ENCODE results near the gene LEMD1. TPM values are rescaled to one million over a fixed set of nuclear protein-coding genes. Genes with fewer than 3 reads are reported as not detected.
A peak's percentile ranks its signal among the peaks of the same experiment; 100 is the strongest.

The LEMD1 gene
- total RNA-seq, 2 donors from 2014 or later, result not detected

DNA sequence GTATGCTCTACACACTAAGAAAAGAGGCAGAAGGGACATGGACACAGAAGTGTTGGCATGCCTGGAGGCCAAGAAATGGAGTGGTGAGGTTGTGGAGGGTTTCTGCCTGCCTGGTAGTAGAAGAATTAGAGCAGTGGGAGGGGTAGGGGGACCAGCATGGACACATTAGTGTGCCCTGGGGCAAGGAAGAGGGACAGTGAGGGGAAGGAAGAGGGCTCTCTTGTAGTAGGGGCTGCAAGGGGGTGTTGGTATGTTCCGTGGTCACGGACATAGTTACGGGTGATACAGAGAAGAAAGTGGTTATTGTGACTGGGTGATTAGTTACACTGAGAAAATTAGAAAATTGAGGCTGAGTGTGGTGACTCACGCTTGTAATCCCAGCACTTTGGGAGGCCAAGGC is 23.3 kb downstream of the LEMD1 start:
- no peak for DNase-seq (ENCODE audit: low spot score)

DNA sequence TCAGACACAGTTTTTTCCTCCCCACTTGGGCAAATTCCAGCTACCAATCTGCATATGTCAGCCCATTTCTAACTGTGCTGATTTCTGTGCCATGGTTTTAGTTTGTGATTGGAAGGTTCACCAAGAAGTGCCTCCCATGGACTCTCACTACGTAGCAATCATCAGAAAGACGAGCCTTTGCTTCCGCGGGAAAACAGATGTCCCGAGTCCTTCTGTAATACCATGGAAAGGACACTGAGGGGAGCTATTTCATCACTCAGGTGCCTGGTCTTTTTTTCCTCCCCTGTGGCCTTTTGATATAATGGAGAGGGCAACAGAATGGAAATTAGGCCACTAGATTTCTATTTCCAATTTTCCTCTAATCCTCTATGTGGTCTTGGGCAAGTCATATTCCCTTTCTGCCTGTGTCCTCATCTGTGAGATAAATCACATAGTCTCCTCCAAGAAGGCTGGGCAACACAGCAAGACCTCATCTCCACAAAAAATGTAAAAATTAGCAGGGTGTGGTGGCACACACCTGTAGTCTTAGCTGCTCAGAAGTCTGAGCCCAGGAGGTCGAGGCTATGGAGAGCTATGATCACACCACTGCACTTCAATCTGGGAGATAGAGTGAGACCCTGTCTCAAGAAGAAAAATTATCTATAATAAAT is 24.8 kb downstream of the LEMD1 start:
- Histone ChIP-seq H3K27ac (no peak overlapping the region), H3K36me3 (no peaks in the 10 kb centered on the region), H3K4me1 (ENCODE audit: control insufficient read depth in 1 of 2, low read depth in 2 of 2) (no peaks in the 10 kb centered on the region), H3K9me3 (no peaks in the 10 kb centered on the region), H3K4me3 (no peak overlapping the region), H3K27me3 (replicated peaks; ENCODE audit: insufficient read depth) (no peaks in the 10 kb centered on the region)
- no peak for DNase-seq (ENCODE audit: low spot score)
- peak; percentile 34 for TF ChIP-seq CTCF (IDR thresholded peaks at IDR 0.05)
- ATAC-seq (ENCODE audit: insufficient number of reproducible peaks, low FRiP score, low read depth), result no peak

More for the DNA sequence above, 23.3 kb downstream of the LEMD1 start:
- no peak overlapping the region for H3K27ac ChIP-seq
- H3K9me3 ChIP-seq, result no peaks in the 10 kb centered on the region
- no peak for TF ChIP-seq CTCF (IDR thresholded peaks at IDR 0.05)
- H3K27me3 ChIP-seq (replicated peaks; ENCODE audit: insufficient read depth), result no peaks in the 10 kb centered on the region
- no peaks in the 10 kb centered on the region for H3K4me1 ChIP-seq (ENCODE audit: control insufficient read depth in 1 of 2, low read depth in 2 of 2)
- H3K4me3 ChIP-seq, result no peak overlapping the region
- H3K36me3 ChIP-seq, result no peaks in the 10 kb centered on the region
- ATAC-seq (ENCODE audit: insufficient number of reproducible peaks, low FRiP score, low read depth), result no peak

- Histone ChIP-seq H3K27ac (no peak overlapping the region), H3K27me3 (replicated peaks; ENCODE audit: insufficient read depth) (no peaks in the 10 kb centered on the region), H3K4me1 (ENCODE audit: control insufficient read depth in 1 of 2, low read depth in 2 of 2) (no peaks in the 10 kb centered on the region), H3K36me3 (no peaks in the 10 kb centered on the region), H3K9me3 (no peaks in the 10 kb centered on the region), H3K4me3 (no peak overlapping the region)
- TF ChIP-seq CTCF (IDR thresholded peaks at IDR 0.05), result no peak
- ATAC-seq (ENCODE audit: insufficient number of reproducible peaks, low FRiP score, low read depth), result no peak
- no peak for DNase-seq (ENCODE audit: low spot score)
These were observed 26.2 kb downstream of the LEMD1 start for GRCh38 chr1:205395616-205396015.

- no peak overlapping the region for H3K27ac ChIP-seq
- H3K4me3 ChIP-seq, result no peak overlapping the region
- ATAC-seq (ENCODE audit: insufficient number of reproducible peaks, low FRiP score, low read depth) (no peak), DNase-seq (ENCODE audit: low spot score) (no peak)
- H3K27me3 ChIP-seq (replicated peaks; ENCODE audit: insufficient read depth), result no peaks in the 10 kb centered on the region
- H3K4me1 ChIP-seq (ENCODE audit: control insufficient read depth in 1 of 2, low read depth in 2 of 2), result no peaks in the 10 kb centered on the region
- H3K36me3 ChIP-seq, result no peaks in the 10 kb centered on the region
- TF ChIP-seq CTCF (IDR thresholded peaks at IDR 0.05), result no peak
- no peaks in the 10 kb centered on the region for H3K9me3 ChIP-seq
These were observed 29.2 kb downstream of the LEMD1 start for GRCh38 chr1:205392650-205393049.

DNA sequence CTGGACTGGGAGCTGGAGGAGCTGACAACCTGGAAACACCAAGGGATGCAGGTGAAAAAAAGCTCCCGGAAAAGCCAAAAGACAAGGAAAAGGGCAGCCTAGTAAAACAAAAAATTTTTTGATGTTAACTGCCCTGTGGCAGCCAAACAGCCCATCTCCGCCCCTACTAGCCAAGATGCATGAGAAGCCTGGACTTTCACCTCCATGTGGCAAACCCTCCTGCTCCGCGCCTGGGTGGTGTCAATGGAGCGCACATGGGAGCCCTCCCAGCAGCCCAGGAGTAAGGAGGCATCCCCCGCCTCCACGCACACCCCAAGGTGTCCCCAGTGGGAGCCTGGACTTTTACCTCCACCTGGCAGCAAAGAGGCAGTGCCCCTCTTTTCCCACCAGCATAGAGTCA is 30.5 kb downstream of the LEMD1 start:
- H3K36me3 ChIP-seq, result no peaks in the 10 kb centered on the region
- H3K27ac ChIP-seq, result no peak overlapping the region
- DNase-seq (ENCODE audit: low spot score), result no peak
- no peak for TF ChIP-seq CTCF (IDR thresholded peaks at IDR 0.05)
- H3K4me1 ChIP-seq (ENCODE audit: control insufficient read depth in 1 of 2, low read depth in 2 of 2), result no peaks in the 10 kb centered on the region
- H3K27me3 ChIP-seq (replicated peaks; ENCODE audit: insufficient read depth), result no peaks in the 10 kb centered on the region
- no peak overlapping the region for H3K4me3 ChIP-seq
- no peak for ATAC-seq (ENCODE audit: insufficient number of reproducible peaks, low FRiP score, low read depth)
- H3K9me3 ChIP-seq, result no peaks in the 10 kb centered on the region

Data from thoracic aorta (tissue), 2 donors.